Ovary (tissue), 10 donors: Measurements from ENCODE around the gene HNRNPH3. TPM values are rescaled to one million over a fixed set of nuclear protein-coding genes. Genes with fewer than 3 reads are reported as not detected.
A peak's percentile ranks its signal among the peaks of the same experiment; 100 is the strongest.

Experiments
- DNase-seq, 5 donors: peaks; one replicate each; pipeline ENCODE4 v3.0.0-alpha.2; 2019 to 2020
- H3K27ac ChIP-seq, 2 donors: fragments of 200-600 bp; one replicate each; pipeline versions ENCODE4 v1.5.1 to v1.8.0; 2019 to 2022
- H3K27me3 ChIP-seq: fragments of 200-600 bp; one replicate; pipeline ENCODE4 v1.8.0; 2022
- H3K36me3 ChIP-seq: fragments of 200-600 bp; sonication (generic); one replicate; pipeline ENCODE4 v1.5.1; 2019
- H3K4me1 ChIP-seq: one replicate; pipeline ENCODE4 v1.8.1; 2013; ENCODE audit warnings: mild to moderate bottlenecking, moderate library complexity; ENCODE audit not compliant: insufficient read depth
- H3K4me3 ChIP-seq: fragments of 200-600 bp; sonication (generic); one replicate; pipeline ENCODE4 v1.5.1; 2017
- H3K9me3 ChIP-seq, 2 donors: fragments of 200-600 bp in 1 of 2; sonication (generic) in 1 of 2; one replicate each; pipeline versions ENCODE4 v1.5.1 to v1.8.1; 2013 to 2019; ENCODE audit warnings: mild to moderate bottlenecking in 1 of 2, moderate library complexity in 1 of 2
- CTCF ChIP-seq, 3 donors: fragments of 450-650 bp in 2 of 3; fragments of 200-600 bp in 1 of 3; IDR thresholded peaks; one replicate each; pipeline versions ENCODE4 v1.5.1 to v1.8.0; 2016 to 2022; ENCODE audit warnings: antibody characterized with exemption in 3 of 3, mild to moderate bottlenecking in 1 of 3
- EP300 ChIP-seq: sonication (generic); formaldehyde crosslinking; IDR thresholded peaks from one replicate; pipeline ENCODE4 v1.6.1; 2017; ENCODE audit warnings: antibody characterized with exemption
- POLR2A ChIP-seq: fragments of 450-650 bp; IDR thresholded peaks from one replicate; pipeline ENCODE4 v1.6.1; 2017; ENCODE audit warnings: antibody characterized with exemption, mild to moderate bottlenecking, moderate library complexity
- WGBS, 3 donors: extraction: QIAGEN DNeasy Blood & Tissue Kit in 1 of 3; methylation state at CpG; one replicate each; pipeline versions ENCODE4 v1.1.5 to v1.1.7; 2013 to 2017; 5-methylcytosine and 5-hydroxymethylcytosine counted together
- intact Hi-C, 4 donors: fragments of 100-400 bp; cut with DNase I; formaldehyde crosslinking; loops; one replicate each; pipeline versions ENCODE4 v1.11.0 to v1.15.1; 2022 to 2023
- long read RNA-seq, 3 donors: library from polyadenylated mRNA in 2 of 3; unstranded in 2 of 3; transcript quantifications; one replicate each; pipeline ENCODE4 v2.0.0 and lab custom pipeline, GENCODE V29; 2021 to 2026
- polyA plus RNA-seq, 2 donors: library from polyadenylated mRNA; stranded (reverse); fragments of 200-250 nt in 1 of 2; fragments of 350-450 nt in 1 of 2; fragmentation: Illumina TruSeq in 1 of 2; extraction: RNeasy Lipid Tissue Mini Kit (QIAGEN cat#74804) in 1 of 2; gene quantifications; one replicate each; pipeline ENCODE4 v1.2.3, GENCODE V29; 2013 to 2014
- total RNA-seq, 7 donors: library from RNA; depleted of rRNA in 2 of 7; stranded (reverse); fragments of >200 nt in 2 of 7; fragmentation: NEBNext Ultra II Directional in 3 of 7; extraction: Animal tissue kit (Norgen Biotek cat#: 25700) in 3 of 7; gene quantifications; one replicate each; pipeline versions ENCODE4 v1.1.0 to v1.2.4, GENCODE V29; 2016 to 2023
- donor health status: DM: no; HTN: no; CAD: no; lungs with moderate emphysema.
- donor health status: DM: no; HTN: no; CAD: no.
- donor health status: Bipolar disorder and iron deficiency.
- donor health status: DM: yes; HTN: yes; CAD: no.
- donor health status: DM: no; HTN: no; CAD: no.
- donor health status: DM: yes; HTN: yes; CAD: no.

The HNRNPH3 gene
- total RNA-seq (100 to 1,000 TPM in 5 of 7 donors, 10 to 100 TPM in 2; 38.9 to 173 (median 114) TPM), polyA plus RNA-seq (100 to 1,000 TPM; 173 to 337 TPM)
- long read RNA-seq, donor 1, transcript HNRNPH3-202 (10 exons, 1,332 nt) = minor isoform, 35 of 251 reads
- long read RNA-seq, donor 1, transcript HNRNPH3-211 (8 exons, 2,308 nt) = minor isoform, 5 of 251 reads
- long read RNA-seq, donor 1, transcript HNRNPH3-201 (10 exons, 2,339 nt) = major isoform, 72 of 251 reads
- long read RNA-seq, donor 1, partial matches to known transcripts = 2 of 251 reads
- long read RNA-seq, donor 1, other reads (novel, unspliced or antisense) = 137 of 251 reads
- long read RNA-seq, donor 2, transcript HNRNPH3-201 (10 exons, 2,339 nt) = minor isoform, 8 of 95 reads
- long read RNA-seq, donor 2, transcript HNRNPH3-208 (7 exons, 2,704 nt) = major isoform, 29 of 95 reads
- long read RNA-seq, donor 2, partial matches to known transcripts = 32 of 95 reads
- long read RNA-seq, donor 2, other reads (novel, unspliced or antisense) = 20 of 95 reads
- long read RNA-seq, donor 3, transcript HNRNPH3-202 (10 exons, 1,332 nt) = minor isoform, 22 of 118 reads
- long read RNA-seq, donor 3, transcript HNRNPH3-201 (10 exons, 2,339 nt) = major isoform, 29 of 118 reads
- long read RNA-seq, donor 3, partial matches to known transcripts = 3 of 118 reads
- long read RNA-seq, donor 3, other reads (novel, unspliced or antisense) = 63 of 118 reads

GRCh38 chr10:68331455-68332258, at the start of gene HNRNPH3:
HNRNPH3 (plus strand) TSS chr10:68332064; CDS start chr10:68337222, 5,158 bp downstream.
- H3K36me3 ChIP-seq = no peaks in the 10 kb centered on the region
- H3K4me1 ChIP-seq = peaks cover 9% of the 10 kb centered on the region
- peak within 1 kb of the TSS; percentile 92 to 94 for H3K27ac ChIP-seq
- H3K9me3 ChIP-seq = no peaks in the 10 kb centered on the region
- WGBS, 3 donors = 0 to 1% (median 0%) methylated on average over 72 to 73 of the region's 73 CpGs
- H3K27me3 ChIP-seq = no peaks in the 10 kb centered on the region
- DNase-seq = peak; percentile 99
- peak within 1 kb of the TSS; percentile 88 for H3K4me3 ChIP-seq
- intact Hi-C loops = loop anchor here in 2 of 4 donors (10.0 kb wide), 3 partner anchors 117 to 487 kb away; partner anchors contain the start of gene CCAR1 (in 1 of the 2)
- TF ChIP-seq POLR2A (peak; percentile 100), CTCF (IDR thresholded peaks at IDR 0.05) (peak in 1 of 3 donors; percentile 16), EP300 (no peak)

GRCh38 chr10:68284062-68285001, 47.5 kb upstream of the HNRNPH3 start:
- Histone ChIP-seq H3K27me3 (no peaks in the 10 kb centered on the region), H3K36me3 (no peaks in the 10 kb centered on the region), H3K9me3 (no peaks in the 10 kb centered on the region), H3K4me1 (no peaks in the 10 kb centered on the region), H3K4me3 (no peak overlapping the region), H3K27ac (no peak overlapping the region)
- 60 to 66% (median 64%) methylated on average over 9 of the region's 9 CpGs for WGBS, 3 donors
- DNase-seq = no peak
- TF ChIP-seq CTCF (IDR thresholded peaks at IDR 0.05) (no peak), EP300 (no peak), POLR2A (no peak)
- intact Hi-C loops = no loop called here

GRCh38 chr10:68288717-68289116, 43.1 kb upstream of the HNRNPH3 start:
- H3K4me3 ChIP-seq = no peak overlapping the region
- TF ChIP-seq POLR2A = no peak
- no peak for TF ChIP-seq CTCF (IDR thresholded peaks at IDR 0.05)
- no peak for TF ChIP-seq EP300
- no peak overlapping the region for H3K27ac ChIP-seq
- intact Hi-C loops = no loop called here
- WGBS, 3 donors = 94 to 99% (median 94%) methylated on average over 4 of the region's 4 CpGs
- no peaks in the 10 kb centered on the region for H3K4me1 ChIP-seq
- H3K9me3 ChIP-seq = no peaks in the 10 kb centered on the region
- H3K27me3 ChIP-seq = no peaks in the 10 kb centered on the region
- no peaks in the 10 kb centered on the region for H3K36me3 ChIP-seq
- DNase-seq = no peak
